Measurements from ENCODE around the gene MCTP1.

- no peak for TF ChIP-seq ZNF165 (CRISPR knock-in tag; IDR thresholded peaks at IDR 0.05; ENCODE audit: borderline replicate concordance)
- no peak for TF ChIP-seq SMARCC2 (IDR thresholded peaks at IDR 0.05; ENCODE audit: low read depth)
- no peak for TF ChIP-seq RB1 (IDR thresholded peaks at IDR 0.05; ENCODE audit: low read depth)
- peak; percentile 13 to 38 (median 22); a peak in 2 of 6 replicates for TF ChIP-seq CTCF (IDR thresholded peaks at IDR 0.05 in 2 of 3, conservative IDR thresholded peaks at IDR 0.05 in 1 of 3; ENCODE audit: insufficient read depth in 2 of 3, low read depth in 1 of 3, low read length in 3 of 3)
- peak; percentile 24; the same call in 1 of the 2 replicates for TF ChIP-seq REST (IDR thresholded peaks at IDR 0.05; ENCODE audit: borderline replicate concordance)
- TF ChIP-seq REST (CRISPR knock-in tag; IDR thresholded peaks at IDR 0.05; ENCODE audit: low read depth): no peak
- TF ChIP-seq FOXP1 (CRISPR knock-in tag; IDR thresholded peaks at IDR 0.05): no peak
- no peak for TF ChIP-seq ZNF274 (IDR thresholded peaks at IDR 0.05; ENCODE audit: borderline replicate concordance, low read depth, low read length)
- TF ChIP-seq GABPA (tag; conservative IDR thresholded peaks at IDR 0.05; ENCODE audit: low read depth): no peak
- TF ChIP-seq POLR2AphosphoS2 (IDR thresholded peaks at IDR 0.05; ENCODE audit: low read length): no peak
- TF ChIP-seq NFIC (IDR thresholded peaks at IDR 0.05): no peak
- no peak for TF ChIP-seq XRCC5 (IDR thresholded peaks at IDR 0.05; ENCODE audit: low read depth, low read length)
- TF ChIP-seq SPI1 (IDR thresholded peaks at IDR 0.05; ENCODE audit: borderline replicate concordance, low read depth, low read length): no peak
Measured at GRCh38 chr5:95317085-95317484, 32.2 kb upstream of the MCTP1 start.
